Measurements from ENCODE around the gene AMIGO3. TPM values are rescaled to one million over a fixed set of nuclear protein-coding genes. Genes with fewer than 3 reads are reported as not detected.

AMIGO3 gene
- total RNA-seq, 1 experiment from 2014 or later = 0.32 TPM

GRCh38 chr3:49680493-49681231 is 38.8 kb downstream of the AMIGO3 start:
- Histone ChIP-seq H3K4me1 (ENCODE audit: control insufficient read depth in 1 of 2, insufficient read depth in 2 of 2, low read length in 2 of 2) (peaks cover 0 to under 1% of the 10 kb centered on the region in 2 experiments; a peak in 1 of 4 replicates), H2AFZ (ENCODE audit: low read depth, low read length, poor library complexity, severe bottlenecking) (no peak overlapping the region), H3K36me3 (ENCODE audit: control insufficient read depth in 1 of 2, insufficient read depth in 2 of 2, low read length in 2 of 2) (peaks cover 31 to 70% of the 10 kb centered on the region in 2 experiments; a peak in 3 of 4 replicates), H3K4me2 (ENCODE audit: low read length) (no peak overlapping the region), H3K79me2 (ENCODE audit: insufficient read depth, low read length) (peaks cover 13% of the 10 kb centered on the region; the same call in 1 of the 2 replicates), H3K27me3 (ENCODE audit: insufficient read depth, low read length) (no peaks in the 10 kb centered on the region), H4K20me1 (ENCODE audit: insufficient read depth) (no peaks in the 10 kb centered on the region), H3K9me2 (ENCODE audit: insufficient read depth) (no peaks in the 10 kb centered on the region), H3K27ac (ENCODE audit: low read depth, low read length) (no peak overlapping the region), H3K4me3 (replicated peaks in 1 of 2; ENCODE audit: low read depth in 1 of 2, low read length in 2 of 2) (no peak overlapping the region), H3K9me3 (ENCODE audit: control insufficient read depth in 1 of 2, insufficient read depth in 1 of 2, low read depth in 1 of 2, low read length in 2 of 2) (no peaks in the 10 kb centered on the region), H3K9ac (ENCODE audit: low read length) (no peak overlapping the region)
- TF ChIP-seq, protein P1, sequence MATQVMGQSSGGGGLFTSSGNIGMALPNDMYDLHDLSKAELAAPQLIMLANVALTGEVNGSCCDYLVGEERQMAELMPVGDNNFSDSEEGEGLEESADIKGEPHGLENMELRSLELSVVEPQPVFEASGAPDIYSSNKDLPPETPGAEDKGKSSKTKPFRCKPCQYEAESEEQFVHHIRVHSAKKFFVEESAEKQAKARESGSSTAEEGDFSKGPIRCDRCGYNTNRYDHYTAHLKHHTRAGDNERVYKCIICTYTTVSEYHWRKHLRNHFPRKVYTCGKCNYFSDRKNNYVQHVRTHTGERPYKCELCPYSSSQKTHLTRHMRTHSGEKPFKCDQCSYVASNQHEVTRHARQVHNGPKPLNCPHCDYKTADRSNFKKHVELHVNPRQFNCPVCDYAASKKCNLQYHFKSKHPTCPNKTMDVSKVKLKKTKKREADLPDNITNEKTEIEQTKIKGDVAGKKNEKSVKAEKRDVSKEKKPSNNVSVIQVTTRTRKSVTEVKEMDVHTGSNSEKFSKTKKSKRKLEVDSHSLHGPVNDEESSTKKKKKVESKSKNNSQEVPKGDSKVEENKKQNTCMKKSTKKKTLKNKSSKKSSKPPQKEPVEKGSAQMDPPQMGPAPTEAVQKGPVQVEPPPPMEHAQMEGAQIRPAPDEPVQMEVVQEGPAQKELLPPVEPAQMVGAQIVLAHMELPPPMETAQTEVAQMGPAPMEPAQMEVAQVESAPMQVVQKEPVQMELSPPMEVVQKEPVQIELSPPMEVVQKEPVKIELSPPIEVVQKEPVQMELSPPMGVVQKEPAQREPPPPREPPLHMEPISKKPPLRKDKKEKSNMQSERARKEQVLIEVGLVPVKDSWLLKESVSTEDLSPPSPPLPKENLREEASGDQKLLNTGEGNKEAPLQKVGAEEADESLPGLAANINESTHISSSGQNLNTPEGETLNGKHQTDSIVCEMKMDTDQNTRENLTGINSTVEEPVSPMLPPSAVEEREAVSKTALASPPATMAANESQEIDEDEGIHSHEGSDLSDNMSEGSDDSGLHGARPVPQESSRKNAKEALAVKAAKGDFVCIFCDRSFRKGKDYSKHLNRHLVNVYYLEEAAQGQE (IDR thresholded peaks at IDR 0.05; ENCODE audit: low read depth) = no peak
- no peak for TF ChIP-seq POLR2A (IDR thresholded peaks at IDR 0.05; ENCODE audit: borderline replicate concordance, extremely low read depth, insufficient read depth, insufficient read length)
- no peak for TF ChIP-seq JUND (IDR thresholded peaks at IDR 0.05)
- no peak for TF ChIP-seq SRF (IDR thresholded peaks at IDR 0.05; ENCODE audit: low read depth)
- intact Hi-C loops (cut with micrococcal nuclease) = no loop called here
- ChIA-PET POLR2A (no interaction called here), CTCF (interaction anchor here (1.4 kb wide), 1 partner anchor 141 kb away, joined by 5 read pairs; no protein-coding TSS in a partner anchor), RAD21 (ENCODE audit: low non-redundant PET in 1 of 2, low total read pairs in 2 of 2, uncharacterized antibody in 2 of 2, unreplicated experiment in 2 of 2) (no interaction called here)
- no peak for ATAC-seq
- BruUV-seq (replicated peaks) = no TSS peak
- DNase-seq (ENCODE audit: low read depth, low spot score) = no peak

DNA sequence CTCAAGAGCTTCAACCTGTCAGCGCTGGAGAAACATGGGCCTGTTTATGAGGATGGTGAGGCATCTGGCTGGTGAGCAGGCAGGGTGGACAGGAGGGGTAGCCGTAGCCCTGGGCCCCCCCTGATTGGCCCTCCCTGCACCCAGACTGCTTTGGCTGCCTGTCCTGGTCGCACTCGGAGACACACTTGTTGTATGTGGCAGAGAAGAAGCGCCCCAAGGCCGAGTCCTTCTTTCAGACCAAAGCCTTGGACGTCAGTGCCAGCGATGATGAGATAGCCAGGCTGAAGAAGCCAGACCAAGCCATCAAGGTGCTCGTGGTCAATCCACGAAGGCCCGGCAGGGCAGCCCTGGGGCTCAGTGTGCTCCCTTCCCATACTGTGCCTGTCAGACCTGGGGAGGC is 43.6 kb downstream of the AMIGO3 start:
- DNase-seq (ENCODE audit: low read depth, low spot score) (no peak), ATAC-seq (no peak)
- intact Hi-C loops (cut with micrococcal nuclease) = no loop called here
- peaks cover 28% of the 10 kb centered on the region for H3K79me2 ChIP-seq (ENCODE audit: insufficient read depth, low read length)
- H3K36me3 ChIP-seq (ENCODE audit: control insufficient read depth in 1 of 2, insufficient read depth in 2 of 2, low read length in 2 of 2) = peaks cover 24 to 52% of the 10 kb centered on the region in 2 experiments; a peak in 3 of 4 replicates
- H3K9ac ChIP-seq (ENCODE audit: low read length) = no peak overlapping the region
- peaks cover 10 to 32% of the 10 kb centered on the region in 2 experiments; a peak in 3 of 4 replicates for H3K4me1 ChIP-seq (ENCODE audit: control insufficient read depth in 1 of 2, insufficient read depth in 2 of 2, low read length in 2 of 2)
- no peak overlapping the region for H3K27ac ChIP-seq (ENCODE audit: low read depth, low read length)
- no peak overlapping the region; the same call in 1 of the 2 replicates for H3K4me2 ChIP-seq (ENCODE audit: low read length)
- ChIA-PET CTCF (interaction anchor here (1.1 kb wide), 1 partner anchor 136 kb away, joined by 5 read pairs; no protein-coding TSS in a partner anchor), RAD21 (ENCODE audit: low non-redundant PET in 1 of 2, low total read pairs in 2 of 2, uncharacterized antibody in 2 of 2, unreplicated experiment in 2 of 2) (no interaction called here), POLR2A (no interaction called here)
- H3K4me3 ChIP-seq (replicated peaks in 1 of 2; ENCODE audit: low read depth in 1 of 2, low read length in 2 of 2) = no peak overlapping the region
- no peaks in the 10 kb centered on the region for H4K20me1 ChIP-seq (ENCODE audit: insufficient read depth)
- H3K9me2 ChIP-seq (ENCODE audit: insufficient read depth) = no peaks in the 10 kb centered on the region
- H3K27me3 ChIP-seq (ENCODE audit: insufficient read depth, low read length) = no peaks in the 10 kb centered on the region
- no peak for TF ChIP-seq FOSL1 (IDR thresholded peaks at IDR 0.05; ENCODE audit: low read depth)
- no peak for TF ChIP-seq POLR2A (IDR thresholded peaks at IDR 0.05; ENCODE audit: borderline replicate concordance, extremely low read depth, insufficient read depth, insufficient read length)
- no peak for TF ChIP-seq TCF7L2 (IDR thresholded peaks at IDR 0.05; ENCODE audit: borderline replicate concordance, extremely low read depth, insufficient read depth, insufficient read length)
- no peaks in the 10 kb centered on the region for H3K9me3 ChIP-seq (ENCODE audit: control insufficient read depth in 1 of 2, insufficient read depth in 1 of 2, low read depth in 1 of 2, low read length in 2 of 2)
- no TSS peak for BruUV-seq (replicated peaks)
- no peak overlapping the region for H2AFZ ChIP-seq (ENCODE audit: low read depth, low read length, poor library complexity, severe bottlenecking)

Measured in HCT116 (cell line).